Measurements from ENCODE around the gene DYNLT5.

- no peak for TF ChIP-seq EZH2 (IDR thresholded peaks at IDR 0.05; ENCODE audit: borderline replicate concordance, low read length)
- no peak for TF ChIP-seq CTCF (conservative IDR thresholded peaks at IDR 0.05 in 1 of 2, IDR thresholded peaks at IDR 0.05 in 1 of 2; ENCODE audit: extremely low read depth in 1 of 2, insufficient read depth in 1 of 2, low read depth in 1 of 2, low read length in 2 of 2)
Measured at GRCh38 chr1:66788231-66788939, 36.1 kb downstream of the DYNLT5 start.
